Hepatocyte (in vitro differentiated cells): ENCODE measurements around the gene THOC2. TPM values are rescaled to one million over a fixed set of nuclear protein-coding genes. Genes with fewer than 3 reads are reported as not detected.

ENCODE experiments used
- DNase-seq: peaks from one replicate; pipeline ENCODE4 v3.0.0-alpha.2; 2016; ENCODE audit warnings: low spot score
- H2AFZ ChIP-seq: fragments of 200-600 bp; sonication (generic); 2 replicates; pipeline ENCODE4 v1.6.0; 2016; ENCODE audit warnings: antibody characterized with exemption, mild to moderate bottlenecking
- H3K27ac ChIP-seq: fragments of 200-600 bp; sonication (generic); 2 replicates; pipeline ENCODE4 v1.5.1; 2016; ENCODE audit warnings: mild to moderate bottlenecking
- H3K27me3 ChIP-seq: fragments of 200-600 bp; sonication (generic); 2 replicates; pipeline ENCODE4 v1.6.1; 2016
- H3K36me3 ChIP-seq: fragments of 200-600 bp; sonication (generic); replicated peaks from 2 replicates; pipeline ENCODE4 v1.5.1; 2016; ENCODE audit warnings: low read depth; ENCODE audit not compliant: insufficient read depth
- H3K4me1 ChIP-seq: fragments of 200-600 bp; sonication (generic); 2 replicates; pipeline ENCODE4 v1.5.1; 2016; ENCODE audit warnings: mild to moderate bottlenecking, moderate library complexity; ENCODE audit not compliant: insufficient read depth
- H3K4me2 ChIP-seq: fragments of 200-600 bp; sonication (generic); 2 replicates; pipeline ENCODE4 v1.6.0; 2016
- H3K4me3 ChIP-seq: fragments of 200-600 bp; sonication (generic); 2 replicates; pipeline ENCODE4 v1.5.1; 2016; ENCODE audit warnings: mild to moderate bottlenecking
- H3K79me2 ChIP-seq: fragments of 200-600 bp; sonication (generic); 2 replicates; pipeline ENCODE4 v1.6.0; 2017; ENCODE audit warnings: mild to moderate bottlenecking
- H3K9me2 ChIP-seq: fragments of 200-600 bp; sonication (generic); replicated peaks from 2 replicates; pipeline ENCODE4 v1.6.0; 2017; ENCODE audit warnings: mild to moderate bottlenecking; ENCODE audit not compliant: insufficient read depth
- H3K9me3 ChIP-seq: fragments of 200-600 bp; sonication (generic); 2 replicates; pipeline ENCODE4 v1.5.1; 2016; ENCODE audit warnings: low read depth, mild to moderate bottlenecking
- H4K20me1 ChIP-seq: fragments of 200-600 bp; sonication (generic); 2 replicates; pipeline ENCODE4 v1.6.0; 2016; ENCODE audit warnings: mild to moderate bottlenecking; ENCODE audit not compliant: insufficient read depth, poor library complexity, severe bottlenecking
- EZH2 ChIP-seq: fragments of 200-600 bp; sonication (generic); IDR thresholded peaks from 2 replicates; pipeline ENCODE4 v1.6.1; 2016; ENCODE audit warnings: antibody characterized with exemption, mild to moderate bottlenecking, borderline replicate concordance
- EZH2phosphoT487 ChIP-seq: fragments of 200-600 bp; sonication (generic); IDR thresholded peaks from one replicate; pipeline ENCODE4 v1.6.1; 2018; ENCODE audit warnings: antibody characterized with exemption, mild to moderate bottlenecking, low read depth, moderate library complexity; ENCODE audit not compliant: unreplicated experiment, severe bottlenecking
- WGBS: methylation state at CpG from one replicate; pipeline ENCODE4 v1.1.6; 2016; ENCODE audit warnings: low lambda C conversion rate; ENCODE audit errors: missing lambda C conversion rate; 5-methylcytosine and 5-hydroxymethylcytosine counted together
- polyA plus RNA-seq: library from polyadenylated mRNA; unstranded; fragments of >200 nt; fragmentation: Nextera tagmentation; extraction: Ambion mirVana; gene quantifications from 2 replicates; pipeline ENCODE4 v1.2.1, GENCODE V29; 2016
- total RNA-seq: library from RNA; depleted of rRNA; stranded (reverse); fragments of >200 nt; gene quantifications from 2 replicates; pipeline ENCODE4 v1.2.3, GENCODE V29; 2014
- TF ChIP-seq, protein P1 (sequence below): fragments of 200-600 bp; sonication (generic); IDR thresholded peaks from 2 replicates; pipeline ENCODE4 v1.5.1; 2016; ENCODE audit warnings: antibody characterized with exemption, mild to moderate bottlenecking; ENCODE audit not compliant: poor library complexity

THOC2 gene
- total and polyA plus RNA-seq, 2 experiments from 2014 or later = 66.0 to 95.6 TPM

DNA sequence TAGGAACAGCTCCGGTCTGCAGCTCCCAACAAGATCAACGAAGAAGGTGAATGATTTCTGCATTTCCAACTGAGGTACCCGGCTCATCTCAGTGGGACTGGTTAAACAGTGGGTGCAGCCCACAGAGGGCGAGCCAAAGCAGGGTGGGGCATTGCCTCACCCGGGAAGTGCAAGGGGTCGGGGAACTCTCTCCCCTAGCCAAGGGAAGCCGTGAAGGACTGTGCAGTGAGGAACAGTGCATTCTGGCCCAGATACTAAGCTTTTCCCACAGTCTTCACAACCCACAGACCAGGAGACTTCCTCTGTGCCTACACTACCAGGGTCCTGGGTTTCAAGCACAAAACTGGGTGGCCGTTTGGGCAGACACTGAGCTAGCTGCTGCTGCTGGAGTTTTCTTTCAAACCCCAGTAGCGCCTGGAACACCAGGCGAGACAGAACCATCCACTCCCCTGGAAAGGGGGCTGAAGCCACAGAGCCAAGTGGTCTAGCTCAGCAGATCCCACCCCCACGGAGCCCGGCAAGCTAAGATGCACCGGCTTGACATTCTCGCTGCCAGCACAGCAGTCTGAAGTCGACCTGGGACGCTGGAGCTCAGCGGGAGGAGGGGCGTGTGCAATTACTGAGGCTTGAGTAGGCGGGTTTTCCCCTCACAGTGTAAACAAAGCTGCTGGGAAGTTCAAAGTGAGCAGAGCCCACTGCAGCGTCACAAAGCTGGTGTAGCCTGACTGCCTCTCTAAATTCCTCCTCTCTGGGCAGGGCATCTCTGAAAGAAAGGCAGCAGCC, 84.6 kb downstream of the THOC2 start:
- 61% methylated on average over 20 of the region's 20 CpGs for WGBS
- H3K27ac ChIP-seq = peak overlapping the region; percentile 90
- peaks cover 7% of the 10 kb centered on the region for H3K4me1 ChIP-seq
- no peak overlapping the region for H3K4me3 ChIP-seq
- no peak overlapping the region for H2AFZ ChIP-seq
- peak; percentile 83 for DNase-seq
- H3K36me3 ChIP-seq = no peaks in the 10 kb centered on the region
- H3K79me2 ChIP-seq = peaks cover 21% of the 10 kb centered on the region
- no peak for TF ChIP-seq EZH2
- TF ChIP-seq EZH2phosphoT487 = no peak
- TF ChIP-seq, protein P1, sequence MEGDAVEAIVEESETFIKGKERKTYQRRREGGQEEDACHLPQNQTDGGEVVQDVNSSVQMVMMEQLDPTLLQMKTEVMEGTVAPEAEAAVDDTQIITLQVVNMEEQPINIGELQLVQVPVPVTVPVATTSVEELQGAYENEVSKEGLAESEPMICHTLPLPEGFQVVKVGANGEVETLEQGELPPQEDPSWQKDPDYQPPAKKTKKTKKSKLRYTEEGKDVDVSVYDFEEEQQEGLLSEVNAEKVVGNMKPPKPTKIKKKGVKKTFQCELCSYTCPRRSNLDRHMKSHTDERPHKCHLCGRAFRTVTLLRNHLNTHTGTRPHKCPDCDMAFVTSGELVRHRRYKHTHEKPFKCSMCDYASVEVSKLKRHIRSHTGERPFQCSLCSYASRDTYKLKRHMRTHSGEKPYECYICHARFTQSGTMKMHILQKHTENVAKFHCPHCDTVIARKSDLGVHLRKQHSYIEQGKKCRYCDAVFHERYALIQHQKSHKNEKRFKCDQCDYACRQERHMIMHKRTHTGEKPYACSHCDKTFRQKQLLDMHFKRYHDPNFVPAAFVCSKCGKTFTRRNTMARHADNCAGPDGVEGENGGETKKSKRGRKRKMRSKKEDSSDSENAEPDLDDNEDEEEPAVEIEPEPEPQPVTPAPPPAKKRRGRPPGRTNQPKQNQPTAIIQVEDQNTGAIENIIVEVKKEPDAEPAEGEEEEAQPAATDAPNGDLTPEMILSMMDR = no peak
- no peaks in the 10 kb centered on the region for H3K9me2 ChIP-seq
- no peaks in the 10 kb centered on the region for H3K9me3 ChIP-seq
- H3K4me2 ChIP-seq = peak overlapping the region; percentile 77
- no peaks in the 10 kb centered on the region for H4K20me1 ChIP-seq
- H3K27me3 ChIP-seq = no peaks in the 10 kb centered on the region

DNA sequence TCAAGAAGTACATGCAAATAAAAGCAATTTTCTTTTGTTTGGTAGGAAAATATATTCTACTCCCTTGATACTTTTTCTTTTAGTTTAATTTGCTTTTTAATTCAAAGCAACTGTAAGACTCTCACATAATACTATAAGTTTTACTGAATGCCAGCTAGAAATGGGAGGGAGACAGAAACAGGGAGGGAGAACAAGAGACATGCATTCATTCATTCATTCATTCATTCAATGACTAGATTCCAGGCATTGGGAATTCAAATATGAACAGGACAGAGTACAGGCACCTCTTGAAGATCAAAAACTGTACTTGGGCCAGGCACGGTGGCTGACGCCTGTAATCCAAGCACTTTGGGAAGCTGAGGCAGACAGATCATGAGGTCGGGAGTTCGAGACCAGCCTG, 85.6 kb downstream of the THOC2 start:
- Histone ChIP-seq H3K27ac (no peak overlapping the region), H3K9me2 (no peaks in the 10 kb centered on the region), H2AFZ (no peak overlapping the region), H3K79me2 (peaks cover 18% of the 10 kb centered on the region), H3K4me3 (no peak overlapping the region), H3K27me3 (no peaks in the 10 kb centered on the region), H3K9me3 (no peaks in the 10 kb centered on the region), H3K4me1 (peaks cover 7% of the 10 kb centered on the region), H4K20me1 (no peaks in the 10 kb centered on the region), H3K36me3 (no peaks in the 10 kb centered on the region), H3K4me2 (no peak overlapping the region)
- TF ChIP-seq EZH2phosphoT487 (no peak), EZH2 (no peak)
- TF ChIP-seq, protein P1 = no peak
- WGBS = 86% methylated on average over 4 of the region's 4 CpGs
- DNase-seq = no peak

DNA sequence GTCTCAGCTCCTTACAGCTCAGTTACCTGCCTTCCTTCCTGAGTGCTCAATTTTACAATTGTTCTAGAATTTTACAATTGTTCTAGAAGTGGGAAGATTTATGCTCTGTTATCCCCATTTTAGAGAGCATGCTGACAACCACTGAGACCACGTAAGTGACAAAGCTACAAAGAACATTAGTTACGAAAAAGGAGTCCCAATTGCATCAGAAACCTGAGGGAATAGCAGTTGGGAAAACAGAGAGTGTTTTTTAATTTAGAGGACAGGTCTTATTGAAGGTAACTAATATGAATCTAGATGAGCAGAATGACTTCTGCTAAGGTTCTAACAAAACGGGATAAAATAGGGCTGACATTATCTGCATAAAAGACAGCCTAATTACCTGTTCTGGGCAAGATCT, 103.3 kb downstream of the THOC2 start:
- H3K4me1 ChIP-seq = no peaks in the 10 kb centered on the region
- no peak overlapping the region for H3K4me3 ChIP-seq
- no peaks in the 10 kb centered on the region for H3K9me2 ChIP-seq
- no peaks in the 10 kb centered on the region for H4K20me1 ChIP-seq
- no peaks in the 10 kb centered on the region for H3K36me3 ChIP-seq
- TF ChIP-seq, protein P1 = no peak
- TF ChIP-seq EZH2phosphoT487 = no peak
- TF ChIP-seq EZH2 = no peak
- H3K27ac ChIP-seq = no peak overlapping the region
- no peaks in the 10 kb centered on the region for H3K9me3 ChIP-seq
- H2AFZ ChIP-seq = no peak overlapping the region
- no peaks in the 10 kb centered on the region for H3K79me2 ChIP-seq
- H3K4me2 ChIP-seq = no peak overlapping the region
- 76% methylated on average over 3 of the region's 3 CpGs for WGBS
- DNase-seq = no peak
- H3K27me3 ChIP-seq = no peaks in the 10 kb centered on the region
